ENCODE measurements around the gene WDR90. TPM values are rescaled to one million over a fixed set of nuclear protein-coding genes. Genes with fewer than 3 reads are reported as not detected.
A peak's percentile ranks its signal among the peaks of the same experiment; 100 is the strongest.

Gene WDR90
- total RNA-seq, 1 donor from 2014 or later = 102 TPM

DNA sequence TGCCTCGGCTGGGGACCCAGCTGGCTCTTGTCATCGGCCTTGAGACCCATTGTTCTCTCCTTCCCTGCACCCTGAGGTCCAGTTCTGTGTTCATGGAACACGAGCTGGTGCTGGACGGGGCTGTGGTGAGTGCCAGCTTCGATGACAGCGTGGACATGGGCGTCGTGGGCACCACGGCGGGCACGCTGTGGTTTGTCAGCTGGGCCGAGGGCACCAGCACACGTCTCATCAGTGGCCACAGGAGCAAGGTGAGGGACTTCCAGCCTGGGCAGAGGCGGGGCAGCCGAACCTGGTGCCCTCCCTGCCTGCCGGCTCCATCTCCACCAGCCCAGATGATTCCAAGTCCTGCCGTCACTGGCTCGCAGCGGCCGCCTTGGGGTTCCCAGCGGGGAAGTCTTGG, 13.4 kb downstream of the WDR90 start:
- Mint-ChIP-seq H3K27ac (no peak overlapping the region), H3K9me3 (no peaks in the 10 kb centered on the region), H3K27me3 (no peaks in the 10 kb centered on the region), H3K4me3 (no peak overlapping the region), H3K36me3 (no peaks in the 10 kb centered on the region), H3K4me1 (ENCODE audit: unreplicated experiment) (peaks cover 2% of the 10 kb centered on the region)
- no peak for DNase-seq (ENCODE audit: extremely low spot score, unreplicated experiment)
- TF ChIP-seq, protein P1, sequence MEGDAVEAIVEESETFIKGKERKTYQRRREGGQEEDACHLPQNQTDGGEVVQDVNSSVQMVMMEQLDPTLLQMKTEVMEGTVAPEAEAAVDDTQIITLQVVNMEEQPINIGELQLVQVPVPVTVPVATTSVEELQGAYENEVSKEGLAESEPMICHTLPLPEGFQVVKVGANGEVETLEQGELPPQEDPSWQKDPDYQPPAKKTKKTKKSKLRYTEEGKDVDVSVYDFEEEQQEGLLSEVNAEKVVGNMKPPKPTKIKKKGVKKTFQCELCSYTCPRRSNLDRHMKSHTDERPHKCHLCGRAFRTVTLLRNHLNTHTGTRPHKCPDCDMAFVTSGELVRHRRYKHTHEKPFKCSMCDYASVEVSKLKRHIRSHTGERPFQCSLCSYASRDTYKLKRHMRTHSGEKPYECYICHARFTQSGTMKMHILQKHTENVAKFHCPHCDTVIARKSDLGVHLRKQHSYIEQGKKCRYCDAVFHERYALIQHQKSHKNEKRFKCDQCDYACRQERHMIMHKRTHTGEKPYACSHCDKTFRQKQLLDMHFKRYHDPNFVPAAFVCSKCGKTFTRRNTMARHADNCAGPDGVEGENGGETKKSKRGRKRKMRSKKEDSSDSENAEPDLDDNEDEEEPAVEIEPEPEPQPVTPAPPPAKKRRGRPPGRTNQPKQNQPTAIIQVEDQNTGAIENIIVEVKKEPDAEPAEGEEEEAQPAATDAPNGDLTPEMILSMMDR (conservative IDR thresholded peaks at IDR 0.05) = no peak

DNA sequence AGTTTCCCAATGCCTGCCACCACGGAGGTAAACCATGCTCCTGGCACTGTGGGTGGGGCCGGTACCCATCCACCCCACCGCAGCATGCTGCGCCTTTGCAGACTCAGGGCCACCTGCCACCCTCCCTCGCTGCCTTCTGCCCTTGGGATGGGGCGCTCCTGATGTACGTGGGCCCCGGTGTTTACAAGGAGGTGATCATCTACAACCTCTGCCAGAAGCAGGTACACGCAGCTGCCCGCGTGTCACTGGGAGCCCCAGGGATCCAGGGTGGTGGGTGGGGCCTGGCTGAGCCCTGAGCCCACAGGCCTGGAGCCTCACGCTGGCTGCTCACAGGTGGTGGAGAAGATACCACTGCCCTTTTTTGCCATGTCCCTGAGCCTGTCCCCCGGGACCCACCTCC, 17.4 kb downstream of the WDR90 start:
- H3K27me3 Mint-ChIP-seq = no peaks in the 10 kb centered on the region
- no peak overlapping the region for H3K4me3 Mint-ChIP-seq
- H3K36me3 Mint-ChIP-seq = no peaks in the 10 kb centered on the region
- no peak for DNase-seq (ENCODE audit: extremely low spot score, unreplicated experiment)
- TF ChIP-seq, protein P1 (conservative IDR thresholded peaks at IDR 0.05) = no peak
- no peak overlapping the region for H3K27ac Mint-ChIP-seq
- peaks cover 4% of the 10 kb centered on the region for H3K4me1 Mint-ChIP-seq (ENCODE audit: unreplicated experiment)
- H3K9me3 Mint-ChIP-seq = no peaks in the 10 kb centered on the region

DNA sequence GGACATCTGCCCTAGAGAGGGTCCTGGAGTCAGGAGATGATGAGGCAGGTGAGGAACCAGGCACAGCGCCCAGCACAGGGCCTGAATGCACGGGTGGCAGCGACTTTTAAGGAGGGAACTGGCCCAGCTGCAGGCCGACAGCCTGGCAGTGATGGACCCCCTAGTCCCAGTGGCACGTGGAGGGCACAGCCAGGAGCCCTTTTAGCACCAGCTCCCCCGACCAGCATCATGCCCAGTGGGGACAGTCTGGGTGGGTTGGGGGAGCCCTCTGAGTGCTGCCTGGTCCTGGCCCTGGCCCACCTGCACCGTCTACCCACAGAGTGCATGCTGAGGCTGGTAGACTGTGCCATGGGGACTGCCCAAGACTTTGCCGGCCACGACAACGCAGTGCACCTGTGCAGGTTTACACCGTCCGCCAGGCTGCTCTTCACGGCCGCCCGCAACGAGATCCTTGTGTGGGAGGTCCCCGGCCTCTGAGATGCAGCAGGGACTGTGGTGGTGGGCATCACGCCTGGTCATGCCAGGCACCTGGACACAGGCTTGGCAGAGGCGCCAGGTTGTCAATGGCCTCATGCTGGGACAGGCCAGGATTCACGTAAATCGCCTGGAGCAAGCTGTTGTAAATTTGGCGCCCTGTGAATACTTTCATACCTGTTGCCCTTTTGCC, 18.1 kb downstream of the WDR90 start:
- Mint-ChIP-seq H3K9me3 (no peaks in the 10 kb centered on the region), H3K27me3 (no peaks in the 10 kb centered on the region), H3K27ac (peak overlapping the region; percentile 59), H3K36me3 (no peaks in the 10 kb centered on the region), H3K4me1 (ENCODE audit: unreplicated experiment) (peaks cover 4% of the 10 kb centered on the region), H3K4me3 (peak overlapping the region; percentile 82)
- no peak for DNase-seq (ENCODE audit: extremely low spot score, unreplicated experiment)
- TF ChIP-seq, protein P1 (conservative IDR thresholded peaks at IDR 0.05) = no peak

DNA sequence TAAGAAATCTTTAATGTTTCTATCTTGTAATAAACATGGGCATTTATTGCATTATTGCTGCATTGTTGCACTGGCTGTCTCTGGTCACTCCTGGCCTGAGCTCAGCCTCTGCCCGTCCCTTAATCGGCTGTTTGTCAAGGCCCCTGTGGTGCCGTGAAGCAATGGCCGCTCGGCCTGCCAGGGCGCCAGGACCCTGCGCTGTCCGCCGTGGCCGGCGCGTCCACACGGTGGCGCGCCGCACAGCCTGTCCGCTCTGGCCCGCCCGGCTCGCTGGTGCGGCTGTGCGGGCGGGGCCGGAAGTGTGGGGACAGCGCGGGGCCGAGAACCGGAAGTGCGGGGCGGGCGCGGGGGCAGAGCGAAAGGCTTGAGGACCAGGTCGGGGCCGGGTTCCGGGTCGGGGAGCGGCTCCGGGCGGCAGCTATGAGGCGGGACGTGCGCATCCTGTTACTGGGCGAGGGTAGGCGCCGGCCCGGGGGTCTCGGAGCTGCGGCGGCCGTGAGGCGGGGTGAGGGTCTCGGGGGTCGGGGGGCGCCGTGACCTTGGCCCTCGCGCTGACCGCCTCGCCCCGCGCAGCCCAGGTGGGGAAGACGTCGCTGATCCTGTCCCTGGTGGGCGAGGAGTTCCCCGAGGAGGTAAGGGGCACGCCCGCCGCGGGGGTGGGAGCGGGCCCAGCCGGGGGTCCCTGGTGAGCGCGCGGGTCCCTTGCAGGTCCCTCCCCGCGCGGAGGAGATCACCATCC, 18.8 kb downstream of the WDR90 start, which contains the start of gene RHOT2:
Gene RHOT2 (plus strand): TSS at position 353 of the 739 bp plus-strand sequence. CDS start 68 bp downstream, at position 421.
- peak within 1 kb of the TSS; percentile 59 for H3K27ac Mint-ChIP-seq
- H3K36me3 Mint-ChIP-seq = no peaks in the 10 kb centered on the region
- H3K4me3 Mint-ChIP-seq = peak within 1 kb of the TSS; percentile 82
- TF ChIP-seq, protein P1 (conservative IDR thresholded peaks at IDR 0.05) = peak; percentile 89
- DNase-seq (ENCODE audit: extremely low spot score, unreplicated experiment) = peak; percentile 94
- no peaks in the 10 kb centered on the region for H3K27me3 Mint-ChIP-seq
- H3K9me3 Mint-ChIP-seq = no peaks in the 10 kb centered on the region
- peaks cover 4% of the 10 kb centered on the region for H3K4me1 Mint-ChIP-seq (ENCODE audit: unreplicated experiment)

DNA sequence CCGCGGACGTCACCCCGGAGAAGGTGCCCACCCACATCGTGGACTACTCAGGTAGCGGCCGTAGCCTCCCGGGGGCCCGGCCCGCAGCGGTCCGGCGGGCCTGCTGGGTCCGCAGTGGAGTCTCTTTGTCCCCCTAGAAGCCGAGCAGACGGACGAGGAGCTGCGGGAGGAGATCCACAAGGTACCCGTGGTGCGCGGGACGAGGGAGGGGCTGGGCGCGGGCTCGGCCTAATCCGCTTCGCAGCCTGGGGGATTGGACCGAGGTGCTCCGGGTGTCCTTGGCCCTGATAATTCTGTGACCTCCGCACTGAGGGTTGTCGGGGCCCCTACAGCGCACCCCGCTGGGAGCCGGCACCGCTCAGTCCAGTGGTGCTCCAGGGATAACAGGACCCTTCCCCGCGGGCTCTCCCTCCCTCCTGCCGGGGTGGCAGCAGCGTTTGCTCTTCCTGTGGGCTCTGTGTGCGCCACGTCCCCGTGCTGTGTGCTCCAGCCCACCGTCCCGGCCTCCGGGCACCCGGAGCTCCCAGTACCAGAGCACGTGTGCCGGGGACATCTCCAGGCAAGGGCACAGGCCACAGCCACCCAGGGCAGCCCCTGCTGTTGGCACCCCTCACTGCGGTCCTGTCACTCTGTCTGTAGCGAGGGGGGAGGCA, 19.5 kb downstream of the WDR90 start:
- Mint-ChIP-seq H3K4me1 (ENCODE audit: unreplicated experiment) (peaks cover 4% of the 10 kb centered on the region), H3K4me3 (peak overlapping the region; percentile 79), H3K9me3 (no peaks in the 10 kb centered on the region), H3K27ac (no peak overlapping the region), H3K27me3 (no peaks in the 10 kb centered on the region), H3K36me3 (no peaks in the 10 kb centered on the region)
- TF ChIP-seq, protein P1 (conservative IDR thresholded peaks at IDR 0.05) = no peak
- DNase-seq (ENCODE audit: extremely low spot score, unreplicated experiment) = no peak
